Measurements from ENCODE around the gene EP400.

Gene EP400

DNA sequence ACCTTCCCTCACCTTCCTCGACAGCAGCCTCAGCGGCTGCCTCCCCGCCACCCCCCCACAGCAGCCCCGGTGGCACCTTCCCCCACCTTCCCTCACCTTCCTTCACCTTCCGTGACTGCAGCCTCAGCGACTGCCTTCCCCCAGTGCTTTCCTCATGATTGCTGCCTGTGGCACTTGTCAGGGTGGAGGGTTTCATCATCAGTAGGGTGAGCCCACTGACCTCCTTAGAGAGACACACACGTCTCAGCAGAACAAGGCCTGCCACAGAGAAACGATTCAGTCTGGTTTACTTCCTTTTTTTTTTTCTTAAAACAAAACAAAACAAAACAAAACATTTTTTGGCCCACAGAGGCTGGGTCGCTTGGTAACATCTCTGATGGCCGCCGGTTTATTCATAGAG is 75.0 kb downstream of the EP400 start:
- H3K4me3 ChIP-seq (ENCODE audit: low read depth in 1 of 5, low read length in 5 of 5), result no peak overlapping the region
- no peak overlapping the region for H3K27ac ChIP-seq (ENCODE audit: low read depth, low read length)
- H3K9me3 ChIP-seq (ENCODE audit: control insufficient read depth in 5 of 5, low read length in 5 of 5), result no peaks in the 10 kb centered on the region
- H3K9ac ChIP-seq (ENCODE audit: low read length in 5 of 5), result no peak overlapping the region
- peaks cover 0 to 9% (median 0%) of the 10 kb centered on the region in 5 donors for H3K4me1 ChIP-seq (ENCODE audit: control insufficient read depth in 5 of 5, insufficient read depth in 5 of 5, low read length in 5 of 5)
- H3K27me3 ChIP-seq (ENCODE audit: control insufficient read depth in 5 of 5, insufficient read depth in 4 of 5, low read length in 5 of 5), result no peaks in the 10 kb centered on the region
- H3K36me3 ChIP-seq (ENCODE audit: control insufficient read depth in 5 of 5, insufficient read depth in 5 of 5, low read length in 5 of 5), result peaks cover 2 to 85% (median 84%) of the 10 kb centered on the region in 5 donors

DNA sequence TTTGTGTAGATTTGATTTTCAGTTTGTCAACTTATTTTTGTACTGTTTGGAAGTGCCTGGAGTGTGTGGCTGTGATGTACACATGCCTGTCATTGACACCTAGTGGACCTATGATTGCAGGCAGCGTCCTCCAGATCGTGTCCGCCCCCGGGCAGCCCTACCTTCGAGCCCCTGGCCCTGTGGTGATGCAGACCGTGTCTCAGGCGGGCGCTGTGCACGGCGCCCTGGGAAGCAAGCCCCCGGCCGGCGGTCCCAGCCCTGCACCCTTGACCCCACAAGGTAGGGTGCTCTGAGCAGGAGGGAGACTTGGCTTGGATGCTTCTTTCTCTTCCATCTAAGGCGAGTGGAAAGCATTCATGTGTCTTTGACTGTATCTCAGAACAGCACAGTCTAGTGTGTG is 75.8 kb downstream of the EP400 start:
- no peak overlapping the region for H3K27ac ChIP-seq (ENCODE audit: low read depth, low read length)
- H3K9me3 ChIP-seq (ENCODE audit: control insufficient read depth in 5 of 5, low read length in 5 of 5), result no peaks in the 10 kb centered on the region
- H3K4me3 ChIP-seq (ENCODE audit: low read depth in 1 of 5, low read length in 5 of 5), result no peak overlapping the region
- no peaks in the 10 kb centered on the region for H3K27me3 ChIP-seq (ENCODE audit: control insufficient read depth in 5 of 5, insufficient read depth in 4 of 5, low read length in 5 of 5)
- H3K36me3 ChIP-seq (ENCODE audit: control insufficient read depth in 5 of 5, insufficient read depth in 5 of 5, low read length in 5 of 5), result peaks cover 10 to 85% (median 84%) of the 10 kb centered on the region in 5 donors
- peaks cover 0 to 9% (median 0%) of the 10 kb centered on the region in 5 donors for H3K4me1 ChIP-seq (ENCODE audit: control insufficient read depth in 5 of 5, insufficient read depth in 5 of 5, low read length in 5 of 5)
- H3K9ac ChIP-seq (ENCODE audit: low read length in 5 of 5), result no peak overlapping the region

DNA sequence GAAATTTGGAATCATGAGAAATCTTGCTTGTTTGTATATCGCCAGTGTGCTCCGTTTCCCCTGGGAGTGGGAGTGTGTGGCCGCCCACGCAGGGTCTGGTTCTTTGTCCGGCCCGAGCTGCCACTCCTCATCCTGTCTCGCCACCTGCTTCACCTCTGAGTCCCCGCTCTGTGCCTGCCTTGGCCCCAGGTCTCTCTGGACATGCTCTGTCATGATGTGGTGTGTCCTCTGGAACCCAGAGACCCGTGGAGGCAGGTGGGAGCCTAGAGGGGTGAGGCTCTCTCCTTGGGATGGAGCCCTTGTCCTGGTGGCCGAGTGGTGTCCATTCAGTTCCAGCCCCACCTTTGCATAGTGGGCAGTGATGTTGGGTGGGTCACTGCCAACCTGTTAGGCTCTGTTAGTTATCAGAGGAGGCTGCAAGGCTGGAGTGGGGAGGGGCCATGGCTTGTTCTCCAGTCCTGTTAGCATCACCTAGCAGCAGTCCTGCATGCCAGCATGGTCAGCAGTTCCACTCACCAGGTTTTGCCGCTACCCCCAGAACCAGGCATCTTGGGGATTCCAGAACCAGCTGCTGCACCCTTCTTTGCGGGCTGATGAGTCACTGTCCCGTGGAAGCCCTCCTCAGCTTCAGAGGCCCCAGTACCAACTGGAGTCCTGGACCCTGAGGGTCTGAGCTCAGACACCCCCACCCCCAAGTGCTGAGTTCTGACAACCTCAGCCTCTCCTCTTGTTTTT is 76.5 kb downstream of the EP400 start:
- Histone ChIP-seq H3K4me1 (ENCODE audit: control insufficient read depth in 5 of 5, insufficient read depth in 5 of 5, low read length in 5 of 5) (peaks cover 0 to 8% (median 0%) of the 10 kb centered on the region in 5 donors), H3K27me3 (ENCODE audit: control insufficient read depth in 5 of 5, insufficient read depth in 4 of 5, low read length in 5 of 5) (no peaks in the 10 kb centered on the region), H3K4me3 (ENCODE audit: low read depth in 1 of 5, low read length in 5 of 5) (no peak overlapping the region), H3K27ac (ENCODE audit: low read depth, low read length) (no peak overlapping the region), H3K9ac (ENCODE audit: low read length in 5 of 5) (no peak overlapping the region), H3K9me3 (ENCODE audit: control insufficient read depth in 5 of 5, low read length in 5 of 5) (no peaks in the 10 kb centered on the region), H3K36me3 (ENCODE audit: control insufficient read depth in 5 of 5, insufficient read depth in 5 of 5, low read length in 5 of 5) (peaks cover 15 to 87% (median 86%) of the 10 kb centered on the region in 5 donors)

DNA sequence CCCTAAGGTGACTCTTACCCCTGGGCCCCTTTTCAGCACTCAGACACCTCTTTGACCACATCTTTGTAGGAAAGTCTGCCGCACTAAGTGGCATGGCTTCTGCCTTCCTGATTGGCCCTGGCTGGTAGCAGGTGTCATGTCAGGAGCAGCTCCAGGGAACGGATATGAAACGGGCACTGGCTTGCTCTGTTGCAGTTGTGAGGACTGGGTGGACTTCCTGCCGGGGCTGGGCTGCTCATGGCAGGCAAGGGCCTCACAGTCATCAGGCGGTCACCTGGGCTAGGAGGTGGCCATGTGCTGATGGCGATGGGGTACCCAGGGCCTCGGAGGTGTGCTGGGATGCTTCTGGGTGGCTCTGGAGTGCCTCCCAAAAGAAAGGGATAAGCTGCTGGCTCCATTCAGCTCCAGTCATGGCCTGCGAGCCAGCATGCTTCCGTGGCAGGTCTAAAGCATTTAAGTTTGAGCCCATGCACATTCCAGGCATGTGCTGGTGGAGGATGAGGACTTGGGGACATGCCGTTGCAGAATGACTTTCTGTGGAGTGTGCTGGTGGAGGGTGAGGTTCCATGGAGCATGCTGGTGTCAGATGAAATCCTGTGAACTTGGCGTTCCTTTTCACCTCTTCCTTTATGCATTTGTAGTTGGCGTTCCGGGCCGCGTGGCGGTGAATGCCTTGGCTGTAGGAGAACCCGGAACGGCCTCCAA is 77.2 kb downstream of the EP400 start:
- Histone ChIP-seq H3K9ac (ENCODE audit: low read length in 5 of 5) (no peak overlapping the region), H3K4me3 (ENCODE audit: low read depth in 1 of 5, low read length in 5 of 5) (no peak overlapping the region), H3K27ac (ENCODE audit: low read depth, low read length) (no peak overlapping the region), H3K4me1 (ENCODE audit: control insufficient read depth in 5 of 5, insufficient read depth in 5 of 5, low read length in 5 of 5) (peaks cover 0 to under 1% (median 0%) of the 10 kb centered on the region in 5 donors), H3K9me3 (ENCODE audit: control insufficient read depth in 5 of 5, low read length in 5 of 5) (no peaks in the 10 kb centered on the region), H3K36me3 (ENCODE audit: control insufficient read depth in 5 of 5, insufficient read depth in 5 of 5, low read length in 5 of 5) (peaks cover 15 to 86% (median 86%) of the 10 kb centered on the region in 5 donors), H3K27me3 (ENCODE audit: control insufficient read depth in 5 of 5, insufficient read depth in 4 of 5, low read length in 5 of 5) (no peaks in the 10 kb centered on the region)

- Histone ChIP-seq H3K4me3 (ENCODE audit: low read depth in 1 of 5, low read length in 5 of 5) (no peak overlapping the region), H3K9ac (ENCODE audit: low read length in 5 of 5) (no peak overlapping the region), H3K4me1 (ENCODE audit: control insufficient read depth in 5 of 5, insufficient read depth in 5 of 5, low read length in 5 of 5) (no peaks in the 10 kb centered on the region), H3K36me3 (ENCODE audit: control insufficient read depth in 5 of 5, insufficient read depth in 5 of 5, low read length in 5 of 5) (peaks cover 18 to 91% (median 88%) of the 10 kb centered on the region in 5 donors), H3K27ac (ENCODE audit: low read depth, low read length) (no peak overlapping the region), H3K27me3 (ENCODE audit: control insufficient read depth in 5 of 5, insufficient read depth in 4 of 5, low read length in 5 of 5) (no peaks in the 10 kb centered on the region), H3K9me3 (ENCODE audit: control insufficient read depth in 5 of 5, low read length in 5 of 5) (no peaks in the 10 kb centered on the region)
Measured at GRCh38 chr12:132027636-132028035, 77.9 kb downstream of the EP400 start.

DNA sequence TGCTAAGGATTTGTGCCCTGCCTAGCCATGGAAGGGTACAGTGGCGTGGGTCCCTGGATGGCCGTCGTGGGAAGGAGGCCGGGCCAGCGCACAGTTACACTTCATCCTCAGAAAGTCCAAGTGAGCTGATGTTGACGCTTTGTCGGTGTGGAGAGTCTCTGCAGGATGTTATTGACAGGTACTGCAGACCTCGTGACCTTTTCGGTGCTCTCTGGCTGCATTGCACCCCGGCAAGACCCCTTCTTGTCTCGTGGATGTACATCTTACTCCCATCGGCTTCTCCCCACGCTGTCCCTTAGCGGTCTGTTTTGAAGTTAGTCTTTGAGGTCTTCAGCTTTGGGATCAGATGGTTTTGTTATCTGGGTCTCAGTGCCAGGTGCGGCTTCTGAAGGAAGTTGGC is 78.4 kb downstream of the EP400 start:
- Histone ChIP-seq H3K36me3 (ENCODE audit: control insufficient read depth in 5 of 5, insufficient read depth in 5 of 5, low read length in 5 of 5) (peaks cover 18 to 96% (median 89%) of the 10 kb centered on the region in 5 donors), H3K4me1 (ENCODE audit: control insufficient read depth in 5 of 5, insufficient read depth in 5 of 5, low read length in 5 of 5) (no peaks in the 10 kb centered on the region), H3K9ac (ENCODE audit: low read length in 5 of 5) (no peak overlapping the region), H3K4me3 (ENCODE audit: low read depth in 1 of 5, low read length in 5 of 5) (no peak overlapping the region), H3K27me3 (ENCODE audit: control insufficient read depth in 5 of 5, insufficient read depth in 4 of 5, low read length in 5 of 5) (no peaks in the 10 kb centered on the region), H3K27ac (ENCODE audit: low read depth, low read length) (no peak overlapping the region), H3K9me3 (ENCODE audit: control insufficient read depth in 5 of 5, low read length in 5 of 5) (no peaks in the 10 kb centered on the region)

- Histone ChIP-seq H3K9me3 (ENCODE audit: control insufficient read depth in 5 of 5, low read length in 5 of 5) (no peaks in the 10 kb centered on the region), H3K4me1 (ENCODE audit: control insufficient read depth in 5 of 5, insufficient read depth in 5 of 5, low read length in 5 of 5) (no peaks in the 10 kb centered on the region), H3K9ac (ENCODE audit: low read length in 5 of 5) (no peak overlapping the region), H3K4me3 (ENCODE audit: low read depth in 1 of 5, low read length in 5 of 5) (no peak overlapping the region), H3K36me3 (ENCODE audit: control insufficient read depth in 5 of 5, insufficient read depth in 5 of 5, low read length in 5 of 5) (peaks cover 21 to 99% (median 93%) of the 10 kb centered on the region in 5 donors), H3K27me3 (ENCODE audit: control insufficient read depth in 5 of 5, insufficient read depth in 4 of 5, low read length in 5 of 5) (no peaks in the 10 kb centered on the region), H3K27ac (ENCODE audit: low read depth, low read length) (no peak overlapping the region)
Measured at GRCh38 chr12:132029503-132030300, 80.0 kb downstream of the EP400 start.

DNA sequence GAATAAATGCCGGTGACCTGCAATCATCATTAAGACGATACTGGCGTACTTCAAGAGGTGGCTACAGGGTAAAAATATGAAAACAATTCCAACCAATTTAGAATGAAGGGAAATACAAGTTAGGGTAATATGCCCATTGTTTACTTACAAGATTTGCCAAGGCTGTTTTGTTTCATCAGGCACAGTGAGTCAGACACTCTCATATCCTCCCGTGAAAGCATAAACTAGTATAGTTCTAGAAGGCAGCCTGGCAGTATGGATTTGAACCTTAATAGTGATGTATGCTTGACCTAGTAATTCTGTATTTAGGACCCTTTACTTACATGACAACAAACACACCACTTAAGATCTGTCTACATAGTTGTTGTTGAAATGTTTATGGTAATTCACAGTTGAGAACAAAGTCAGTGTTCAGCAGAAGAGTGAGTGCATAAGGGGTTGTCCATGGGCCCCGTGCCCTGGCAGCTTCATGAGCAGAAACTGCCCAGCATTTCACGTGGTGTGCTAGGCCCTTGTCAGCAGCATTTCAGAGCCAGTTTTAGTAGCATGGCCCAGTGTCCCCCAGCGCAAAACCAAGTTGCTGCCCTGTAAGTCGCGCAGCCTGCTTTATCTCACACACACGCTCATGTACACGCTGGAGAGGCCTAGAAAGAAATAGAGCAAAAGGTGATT is 80.8 kb downstream of the EP400 start:
- Histone ChIP-seq H3K27ac (ENCODE audit: low read depth, low read length) (no peak overlapping the region), H3K4me1 (ENCODE audit: control insufficient read depth in 5 of 5, insufficient read depth in 5 of 5, low read length in 5 of 5) (peaks cover 0 to 5% (median 0%) of the 10 kb centered on the region in 5 donors)

DNA sequence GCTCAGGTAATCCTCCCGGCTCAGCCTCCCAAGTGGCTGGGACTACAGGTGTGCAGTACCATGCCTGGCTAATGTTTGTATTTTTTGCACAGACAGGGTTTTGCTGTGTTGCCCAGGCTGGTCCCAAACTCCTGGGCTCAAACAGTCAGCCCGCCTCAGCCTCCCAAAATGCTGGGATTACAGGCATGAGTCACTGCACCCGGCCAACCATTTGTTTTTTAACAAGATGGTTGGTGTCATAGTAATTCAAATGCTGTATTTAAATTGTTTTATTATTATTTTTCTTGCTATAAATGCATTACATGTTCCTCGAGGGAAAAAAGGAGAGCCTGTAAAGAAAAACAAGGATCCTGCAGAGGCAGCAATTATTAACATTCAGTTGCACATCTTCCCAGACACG is 83.9 kb downstream of the EP400 start:
- Histone ChIP-seq H3K4me1 (ENCODE audit: control insufficient read depth in 5 of 5, insufficient read depth in 5 of 5, low read length in 5 of 5) (peaks cover 0 to 13% (median 0%) of the 10 kb centered on the region in 5 donors), H3K36me3 (ENCODE audit: control insufficient read depth in 5 of 5, insufficient read depth in 5 of 5, low read length in 5 of 5) (peaks cover 21 to 96% (median 92%) of the 10 kb centered on the region in 5 donors), H3K27me3 (ENCODE audit: control insufficient read depth in 5 of 5, insufficient read depth in 4 of 5, low read length in 5 of 5) (peaks cover 0 to 9% (median 0%) of the 10 kb centered on the region in 5 donors), H3K9ac (ENCODE audit: low read length in 5 of 5) (no peak overlapping the region), H3K4me3 (ENCODE audit: low read depth in 1 of 5, low read length in 5 of 5) (no peak overlapping the region), H3K9me3 (ENCODE audit: control insufficient read depth in 5 of 5, low read length in 5 of 5) (peaks cover 0 to 9% (median 0%) of the 10 kb centered on the region in 5 donors), H3K27ac (ENCODE audit: low read depth, low read length) (no peak overlapping the region)

More for the DNA sequence above, 80.8 kb downstream of the EP400 start:
- H3K27me3 ChIP-seq (ENCODE audit: control insufficient read depth in 5 of 5, insufficient read depth in 4 of 5, low read length in 5 of 5), result peaks cover 0 to 1% (median 0%) of the 10 kb centered on the region in 5 donors
- H3K4me3 ChIP-seq (ENCODE audit: low read depth in 1 of 5, low read length in 5 of 5), result no peak overlapping the region
- H3K9me3 ChIP-seq (ENCODE audit: control insufficient read depth in 5 of 5, low read length in 5 of 5), result peaks cover 0 to 2% (median 0%) of the 10 kb centered on the region in 5 donors
- peaks cover 21 to 99% (median 93%) of the 10 kb centered on the region in 5 donors for H3K36me3 ChIP-seq (ENCODE audit: control insufficient read depth in 5 of 5, insufficient read depth in 5 of 5, low read length in 5 of 5)
- no peak overlapping the region for H3K9ac ChIP-seq (ENCODE audit: low read length in 5 of 5)
